ENCODE data around the gene CNPY4.
A peak's percentile ranks its signal among the peaks of the same experiment; 100 is the strongest.

Gene CNPY4

GRCh38 chr7:100147278-100147677 lies 27.8 kb downstream of the CNPY4 start:
- no peak for DNase-seq (ENCODE audit: low read depth in 2 of 2)

- DNase-seq (ENCODE audit: low read depth in 2 of 2) = no peak
These were observed 28.8 kb downstream of the CNPY4 start for GRCh38 chr7:100148225-100148558.

DNA sequence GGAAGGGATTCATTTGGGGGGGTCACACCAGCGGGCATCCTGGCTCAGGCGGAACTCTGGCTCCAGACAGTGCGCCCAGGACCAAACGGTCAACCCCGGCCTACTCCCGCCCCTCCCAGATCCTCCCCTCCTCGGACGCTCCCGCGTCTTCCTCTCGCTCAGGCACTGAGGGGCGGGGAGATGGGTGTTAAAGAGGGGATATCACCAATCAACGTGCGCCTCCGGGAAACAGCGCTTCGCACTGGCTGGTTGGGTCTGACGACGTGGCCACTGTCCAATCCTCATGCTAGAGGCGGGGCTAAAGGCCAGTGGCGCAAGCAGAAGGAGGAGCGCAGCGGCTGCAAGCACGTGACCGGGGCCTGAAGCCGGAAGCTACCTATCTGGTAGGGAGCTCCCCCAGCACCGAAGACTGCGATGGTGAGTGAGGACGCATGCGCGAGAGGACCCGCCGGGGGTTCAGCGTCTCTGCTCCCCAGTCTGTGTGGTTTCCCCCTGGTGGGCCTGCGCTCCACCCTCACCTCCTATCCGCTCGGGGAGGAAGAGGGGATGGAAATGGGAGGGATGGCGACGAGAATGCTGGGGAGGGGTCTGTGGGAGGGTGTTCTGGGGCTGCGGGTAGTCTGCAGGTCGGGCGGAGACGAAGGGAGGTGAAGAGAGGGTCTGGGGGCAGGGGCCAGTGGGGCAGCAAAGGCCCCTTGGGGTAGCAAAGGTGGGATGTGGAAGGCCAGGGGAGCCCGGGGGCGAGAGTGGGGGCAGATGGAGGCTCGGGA lies 29.3 kb downstream of the CNPY4 start, which contains the start of gene LAMTOR4:
TSS of gene LAMTOR4 (plus strand) at position 360 of the 770 bp plus-strand sequence. CDS start at position 415, 55 bp downstream.
- peak; percentile 95 to 97 for DNase-seq (ENCODE audit: low read depth in 2 of 2)

DNA sequence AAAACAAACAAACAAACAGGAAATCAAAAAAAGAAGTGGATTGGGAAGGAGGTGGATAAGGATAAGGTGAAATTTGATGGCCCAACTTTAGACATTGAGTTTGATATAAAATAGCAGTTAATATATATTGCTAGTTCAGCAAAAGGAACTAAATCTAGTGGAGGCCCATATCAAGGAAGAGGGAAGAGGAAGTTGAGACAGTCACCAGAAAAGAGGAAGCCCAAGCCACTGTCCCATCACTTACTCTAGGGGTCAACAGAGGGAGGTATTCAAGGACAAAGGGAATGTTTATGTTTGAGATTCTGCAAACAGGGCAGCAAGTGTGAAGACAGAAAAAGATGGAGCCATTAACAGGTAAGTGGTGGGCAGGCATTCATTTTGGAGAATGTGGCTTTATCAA lies 33.0 kb downstream of the CNPY4 start:
- no peak for DNase-seq (ENCODE audit: low read depth in 2 of 2)

DNA sequence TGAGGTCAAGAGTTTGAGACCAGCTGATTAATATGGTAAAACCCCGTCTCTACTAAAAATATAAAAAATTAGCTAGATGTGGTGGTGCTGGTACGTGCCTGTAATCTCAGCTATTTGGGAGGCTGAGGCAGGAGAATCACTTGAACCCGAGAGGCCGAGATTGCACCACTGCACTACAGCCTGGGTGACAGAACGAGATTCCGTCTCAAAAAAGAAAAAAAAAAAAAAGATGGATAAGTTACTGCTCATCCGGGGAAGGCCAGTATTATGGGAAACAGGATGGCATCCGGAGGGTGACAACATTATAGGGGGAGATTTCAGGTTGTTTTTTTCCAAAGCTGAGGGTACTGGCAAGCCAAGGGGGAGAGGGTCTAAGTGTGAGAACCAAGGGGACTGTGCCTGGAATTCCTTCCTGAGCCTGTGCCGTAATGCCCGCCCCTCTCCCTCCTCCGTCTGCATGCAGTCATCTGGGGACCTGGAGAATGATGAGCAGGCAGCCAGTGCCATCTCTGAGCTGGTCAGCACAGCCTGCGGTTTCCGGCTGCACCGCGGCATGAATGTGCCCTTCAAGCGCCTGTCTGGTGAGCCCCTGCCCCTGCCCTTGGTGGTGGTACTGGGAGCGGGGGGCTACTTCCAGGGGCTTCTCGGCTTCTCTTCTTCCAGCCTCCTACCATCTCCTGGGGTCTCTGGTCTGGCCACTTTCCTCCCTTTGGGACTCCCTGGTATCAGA lies 33.7 kb downstream of the CNPY4 start:
- DNase-seq (ENCODE audit: low read depth in 2 of 2) = no peak

- DNase-seq (ENCODE audit: low read depth in 2 of 2) = no peak
These were observed 34.5 kb downstream of the CNPY4 start for GRCh38 chr7:100153708-100154535.

GRCh38 chr7:100154651-100155491 lies 35.4 kb downstream of the CNPY4 start:
- DNase-seq (ENCODE audit: low read depth in 2 of 2) = no peak

GRCh38 chr7:100155553-100156317 lies 36.3 kb downstream of the CNPY4 start:
- no peak for DNase-seq (ENCODE audit: low read depth in 2 of 2)

DNA sequence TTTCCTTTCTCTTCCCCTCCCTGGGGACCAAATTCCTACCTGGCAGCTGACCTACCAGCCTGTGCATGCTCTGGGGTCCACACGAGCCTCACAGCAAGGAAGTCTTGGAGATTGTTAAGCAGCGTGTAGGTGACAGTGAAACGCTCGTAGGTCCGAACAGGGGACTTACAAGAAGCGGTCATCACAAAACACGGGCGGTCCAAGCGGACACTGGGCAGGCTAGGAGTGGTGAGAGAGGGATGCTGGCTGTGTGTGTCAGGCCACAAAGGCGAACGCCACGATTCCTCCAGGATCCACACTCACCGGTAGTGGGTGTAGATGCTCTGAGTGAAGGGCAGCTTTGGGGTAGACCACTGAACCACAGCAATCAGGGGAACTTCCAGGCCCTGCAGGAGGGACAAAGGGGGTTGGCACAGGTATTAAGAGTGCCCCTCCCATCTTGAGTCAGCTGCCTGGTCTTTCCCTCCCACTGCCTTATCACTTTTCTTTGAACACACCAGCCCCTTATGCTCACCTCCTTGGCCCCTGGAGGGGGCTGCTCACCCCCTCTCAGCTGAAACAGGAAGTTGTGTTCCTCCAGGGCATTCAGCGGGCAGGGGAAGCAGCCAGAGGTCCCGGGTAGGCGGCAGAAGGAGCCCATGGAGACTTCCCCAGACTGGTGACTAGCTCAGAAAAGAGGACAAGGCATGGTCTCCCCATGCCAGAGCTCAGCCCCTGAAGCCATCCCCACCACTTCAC lies 37.1 kb downstream of the CNPY4 start:
- DNase-seq (ENCODE audit: low read depth in 2 of 2) = no peak

- DNase-seq (ENCODE audit: low read depth in 2 of 2) = no peak
These were observed 37.6 kb downstream of the CNPY4 start for GRCh38 chr7:100157069-100157333.

- DNase-seq (ENCODE audit: low read depth in 2 of 2) = no peak
These were observed 38.1 kb downstream of the CNPY4 start for GRCh38 chr7:100157334-100158228.

GRCh38 chr7:100158229-100159098 lies 39.0 kb downstream of the CNPY4 start, which contains the start of gene TRAPPC14:
TRAPPC14 (minus strand) TSS chr7:100158723; CDS start chr7:100158499, 224 bp downstream.
- DNase-seq (ENCODE audit: low read depth in 2 of 2) = peak; percentile 81 to 83

DNA sequence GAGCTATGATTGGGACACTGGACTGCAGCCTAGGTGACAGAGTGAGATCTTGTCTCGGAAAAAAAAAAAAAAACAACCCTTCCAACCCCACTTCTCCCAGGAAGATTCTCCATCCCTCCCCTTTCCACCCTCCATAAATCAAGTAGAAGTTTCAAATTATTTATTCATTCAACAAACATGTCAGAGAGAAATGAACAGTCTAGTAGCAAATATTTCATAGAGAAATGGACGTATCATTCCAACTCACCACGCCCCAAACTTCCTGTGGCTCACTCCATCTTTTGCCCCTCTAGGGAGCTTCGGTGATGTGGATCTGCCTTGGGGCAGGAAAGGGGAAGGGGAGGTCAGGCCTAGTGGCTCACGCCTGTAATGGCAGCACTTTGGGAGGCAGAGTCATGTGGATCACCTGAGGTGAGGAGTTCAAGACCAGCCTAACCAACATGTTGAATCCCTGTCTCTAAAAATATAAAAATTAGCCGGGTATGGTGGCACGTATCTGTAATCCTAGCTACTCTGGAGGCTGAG lies 39.7 kb downstream of the CNPY4 start:
- DNase-seq (ENCODE audit: low read depth in 2 of 2) = no peak

DNA sequence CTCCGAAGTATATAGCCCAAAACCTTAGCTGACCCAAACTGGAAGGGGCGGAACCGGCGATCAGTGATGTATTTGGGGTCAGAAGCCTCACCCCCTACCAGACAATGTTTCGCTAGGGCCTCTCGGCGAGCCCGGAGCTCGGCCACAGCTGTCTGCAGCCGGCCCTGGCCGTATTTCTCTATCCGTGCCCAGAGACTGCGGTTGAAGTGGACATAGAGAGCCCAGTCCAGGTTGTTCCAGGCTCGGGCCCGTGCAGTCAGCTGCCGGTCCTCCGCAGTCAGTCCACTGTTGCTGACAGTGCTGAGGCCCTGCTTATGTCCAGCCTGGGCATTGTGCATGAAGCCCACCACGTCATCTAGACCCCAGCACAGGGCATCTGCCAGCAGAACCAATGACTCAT lies 40.6 kb downstream of the CNPY4 start:
- DNase-seq (ENCODE audit: low read depth in 2 of 2) = no peak

DNA sequence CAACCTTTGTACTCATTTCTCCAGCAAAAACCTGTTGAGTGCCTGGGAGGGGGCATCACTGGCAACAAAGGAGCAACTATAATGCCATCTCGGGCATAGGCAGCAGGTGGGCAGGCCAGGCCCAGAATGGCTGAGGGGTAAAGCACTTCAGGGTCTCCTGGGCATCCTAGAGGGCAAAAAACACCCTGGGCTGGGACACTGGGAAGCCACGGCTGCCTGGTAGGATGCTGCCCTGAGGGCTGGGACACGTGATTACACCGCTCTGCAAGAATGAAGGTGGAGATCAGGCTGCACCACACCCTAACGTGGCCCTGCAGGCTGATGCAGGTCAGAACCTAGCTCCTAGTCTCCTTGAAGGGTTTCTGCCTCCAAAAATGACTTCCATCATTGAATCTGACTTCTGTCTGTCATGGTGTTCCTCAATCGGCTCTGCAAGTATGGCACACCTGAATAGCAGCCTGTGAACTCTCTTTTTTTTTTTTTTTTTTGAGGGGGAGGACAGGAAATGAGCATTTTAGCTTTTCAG lies 43.6 kb downstream of the CNPY4 start:
- DNase-seq (ENCODE audit: low read depth in 2 of 2) = no peak

GRCh38 chr7:100163871-100164270 lies 44.4 kb downstream of the CNPY4 start:
- DNase-seq (ENCODE audit: low read depth in 2 of 2) = no peak

DNA sequence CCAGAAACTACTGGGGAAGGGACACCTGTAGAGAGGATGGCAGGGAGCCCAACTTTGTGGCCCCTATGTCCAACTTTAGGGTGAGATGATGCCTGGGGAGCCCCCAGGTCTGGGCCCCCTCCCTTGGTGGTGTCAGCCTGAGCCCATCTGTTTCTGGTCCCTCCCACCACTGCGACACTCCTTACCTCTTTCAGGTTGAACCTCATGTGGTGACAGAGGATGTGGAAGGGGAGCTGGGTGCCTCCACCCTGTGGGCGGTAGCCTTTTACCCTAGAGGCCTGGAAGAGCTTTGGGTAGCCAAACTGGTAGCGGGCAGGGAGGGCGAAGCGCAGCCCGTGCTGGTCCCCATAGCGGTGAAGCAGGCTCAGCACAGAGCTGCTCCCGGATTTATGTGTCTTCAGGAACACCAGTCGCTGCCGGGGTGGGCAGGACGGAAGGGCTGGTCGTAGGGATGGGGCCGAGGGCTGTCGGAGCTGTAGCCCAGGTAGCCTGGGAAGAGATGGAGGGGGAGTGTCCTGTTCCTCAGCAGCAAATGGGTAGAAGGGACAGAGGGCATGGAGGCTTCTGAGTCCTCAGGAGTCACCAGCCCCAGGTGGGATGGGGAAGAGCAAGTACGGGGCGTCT lies 47.0 kb downstream of the CNPY4 start:
- DNase-seq (ENCODE audit: low read depth in 2 of 2) = no peak

Data from stimulated activated CD8-positive, alpha-beta memory T cell treated with anti-CD3 and anti-CD28 coated beads, Interleukin-15, amount 100 ng/mL, for 4 hours (primary cell).